GM20431 (cell line): ENCODE measurements around the gene TPM1.
"Not testable (repeated sequence)": the region's sequence is repeated elsewhere in the genome, so short reads cannot be mapped to it uniquely, and the experiment has no call there.

Experiments used
- in situ Hi-C: fragments of 300-500 bp; cut with MseI, MboI; formaldehyde crosslinking; loops from one replicate; pipeline ENCODE4 v1.15.0; 2020; ENCODE audit warnings: low sequenced_read_pairs; ENCODE audit not compliant: unreplicated experiment

The TPM1 gene

DNA sequence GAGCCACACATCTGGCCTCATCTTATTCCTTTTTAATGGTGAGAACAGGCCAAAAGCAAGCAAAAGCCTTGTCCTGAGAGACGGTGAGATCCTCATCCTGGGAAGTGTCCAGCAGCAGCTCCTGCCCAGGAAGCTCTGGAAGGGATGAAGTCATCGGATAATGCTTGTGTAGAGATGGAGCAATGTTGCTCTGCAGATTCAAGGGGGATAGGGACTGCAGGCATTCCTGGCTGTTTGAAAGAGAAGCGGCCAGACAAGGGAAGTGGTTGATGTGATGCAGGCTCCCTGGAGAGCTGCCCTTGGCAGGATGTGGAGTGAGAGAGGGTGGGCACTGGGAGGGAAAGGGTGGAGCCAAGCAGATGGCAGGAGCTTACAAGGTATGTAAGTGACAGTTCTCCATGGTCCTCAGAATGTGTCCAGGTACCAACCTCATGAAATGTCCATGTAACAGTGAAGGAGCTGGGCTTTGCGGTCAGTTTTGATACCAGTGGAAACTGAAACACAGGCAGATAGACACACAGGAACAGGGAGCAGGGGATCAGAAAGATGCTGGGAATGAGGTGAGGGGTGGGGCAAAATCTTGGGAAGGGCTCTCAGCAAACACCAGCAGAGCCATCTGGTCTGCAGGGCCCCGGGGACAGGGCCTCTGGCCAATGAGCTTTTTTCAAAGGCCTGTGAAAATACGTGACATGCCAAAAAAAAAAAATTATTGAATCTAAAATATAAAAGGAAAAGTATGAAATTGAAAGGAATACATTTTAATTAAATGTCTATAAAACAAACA lies 46.9 kb downstream of the TPM1 start:
- in situ Hi-C loops: no loop called here

- in situ Hi-C loops: no loop called here
Measured at GRCh38 chr15:63090472-63090871, 47.9 kb downstream of the TPM1 start.

DNA sequence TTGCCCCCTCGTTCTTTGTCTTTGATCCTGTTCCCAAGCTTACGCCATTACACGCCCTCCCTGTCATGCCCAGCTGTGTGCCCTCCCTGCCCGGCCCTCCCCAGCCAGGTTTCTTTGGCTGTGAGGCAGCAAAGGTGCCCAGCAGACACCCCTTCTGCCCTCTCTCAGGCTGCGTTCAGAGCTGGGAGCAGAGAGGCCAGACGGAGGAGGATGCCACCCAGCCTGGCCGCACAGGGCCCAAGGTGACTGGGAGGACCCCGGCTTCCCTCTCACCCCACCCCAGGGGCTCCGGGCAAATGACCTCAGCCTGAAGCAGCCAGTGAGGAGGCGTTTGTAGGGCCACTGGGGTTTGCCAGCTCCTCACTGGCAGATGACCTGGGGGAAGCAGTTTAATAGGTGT lies 48.3 kb downstream of the TPM1 start:
- in situ Hi-C loops: no loop called here

- in situ Hi-C loops: no loop called here
Measured at GRCh38 chr15:63091679-63092446, 49.3 kb downstream of the TPM1 start.

- in situ Hi-C loops: no loop called here
Measured at GRCh38 chr15:63093486-63094205, 51.1 kb downstream of the TPM1 start.

DNA sequence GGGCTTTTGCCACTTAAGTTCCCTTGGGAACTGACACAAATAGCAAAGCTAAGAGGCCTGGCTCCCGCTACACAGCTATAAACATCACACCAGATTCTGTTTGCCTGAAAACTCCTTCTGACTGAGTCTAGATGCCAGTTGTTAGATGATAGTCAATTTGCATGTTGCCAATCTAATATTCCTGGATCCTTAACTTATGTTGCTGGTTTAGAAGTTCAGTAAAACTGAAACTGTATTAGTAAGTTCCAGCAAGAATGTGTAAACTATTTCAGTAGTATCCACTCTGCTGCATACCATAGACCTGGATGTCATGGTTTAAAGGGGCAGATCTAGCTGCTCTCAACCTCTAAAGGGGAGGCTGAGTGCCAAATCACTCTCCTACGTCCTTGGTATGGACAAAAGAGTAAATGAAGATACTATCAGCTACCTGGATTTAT lies 52.0 kb downstream of the TPM1 start:
- in situ Hi-C loops: no loop called here

GRCh38 chr15:63096178-63096577 lies 53.6 kb downstream of the TPM1 start:
- in situ Hi-C loops: no loop called here

DNA sequence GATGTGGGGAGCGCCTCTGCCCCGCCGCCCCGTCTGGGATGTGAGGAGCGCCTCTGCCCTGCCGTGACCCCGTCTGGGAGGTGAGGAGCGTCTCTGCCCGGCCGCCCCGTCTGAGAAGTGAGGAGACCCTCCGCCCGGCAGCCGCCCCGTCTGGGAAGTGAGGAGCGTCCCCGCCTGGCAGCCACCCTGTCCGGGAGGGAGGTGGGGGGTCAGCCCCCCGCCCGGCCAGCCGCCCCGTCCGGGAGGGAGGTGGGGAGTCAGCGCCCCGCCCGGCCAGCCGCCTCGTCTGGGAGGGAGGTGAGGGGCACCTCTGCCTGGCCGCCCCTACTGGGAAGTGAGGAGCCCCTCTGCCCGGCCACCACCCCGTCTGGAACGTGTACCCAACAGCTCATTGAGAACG lies 56.4 kb downstream of the TPM1 start:
- in situ Hi-C loops: not testable (repeated sequence)

GRCh38 chr15:63099581-63099980 lies 57.0 kb downstream of the TPM1 start:
- in situ Hi-C loops: not testable (repeated sequence)

GRCh38 chr15:63103416-63103815 lies 60.9 kb downstream of the TPM1 start:
- in situ Hi-C loops: no loop called here

GRCh38 chr15:63104727-63105126 lies 62.2 kb downstream of the TPM1 start:
- in situ Hi-C loops: no loop called here

GRCh38 chr15:63105354-63105753 lies 62.8 kb downstream of the TPM1 start:
- in situ Hi-C loops: not testable (repeated sequence)

DNA sequence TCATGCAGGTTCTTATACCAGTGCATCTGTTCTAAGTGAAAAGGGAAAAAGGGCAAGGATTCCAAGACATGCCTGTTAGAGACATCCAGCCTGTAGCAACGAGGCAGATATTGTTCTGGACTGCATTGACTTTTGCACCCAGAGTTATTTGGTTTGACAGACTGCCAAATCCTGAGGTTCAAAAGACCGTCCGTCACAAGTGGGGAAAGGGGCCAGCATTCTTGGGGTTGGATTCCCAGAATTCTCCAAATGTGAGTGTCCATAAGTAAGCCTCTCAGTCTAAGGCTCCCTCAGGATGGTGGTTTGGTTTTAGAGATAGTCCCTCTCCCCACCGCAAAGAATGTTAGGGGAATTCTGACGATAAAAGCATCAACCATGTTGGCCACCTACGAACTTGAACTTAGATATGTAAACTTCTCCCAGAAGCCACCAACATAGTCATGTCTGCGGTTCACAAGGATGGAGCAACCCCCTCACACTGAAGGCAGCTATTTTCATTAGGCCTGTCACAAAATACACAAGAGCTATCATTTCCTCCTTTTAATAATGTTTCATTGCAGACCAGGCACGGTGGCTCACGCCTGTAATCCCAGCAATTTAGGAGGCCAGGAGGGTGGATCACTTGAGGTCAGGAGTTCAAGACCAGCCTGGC lies 65.5 kb downstream of the TPM1 start:
- in situ Hi-C loops: no loop called here

- in situ Hi-C loops: no loop called here
Measured at GRCh38 chr15:63109498-63109897, 67.0 kb downstream of the TPM1 start.

GRCh38 chr15:63109920-63110319 lies 67.4 kb downstream of the TPM1 start:
- in situ Hi-C loops: no loop called here

DNA sequence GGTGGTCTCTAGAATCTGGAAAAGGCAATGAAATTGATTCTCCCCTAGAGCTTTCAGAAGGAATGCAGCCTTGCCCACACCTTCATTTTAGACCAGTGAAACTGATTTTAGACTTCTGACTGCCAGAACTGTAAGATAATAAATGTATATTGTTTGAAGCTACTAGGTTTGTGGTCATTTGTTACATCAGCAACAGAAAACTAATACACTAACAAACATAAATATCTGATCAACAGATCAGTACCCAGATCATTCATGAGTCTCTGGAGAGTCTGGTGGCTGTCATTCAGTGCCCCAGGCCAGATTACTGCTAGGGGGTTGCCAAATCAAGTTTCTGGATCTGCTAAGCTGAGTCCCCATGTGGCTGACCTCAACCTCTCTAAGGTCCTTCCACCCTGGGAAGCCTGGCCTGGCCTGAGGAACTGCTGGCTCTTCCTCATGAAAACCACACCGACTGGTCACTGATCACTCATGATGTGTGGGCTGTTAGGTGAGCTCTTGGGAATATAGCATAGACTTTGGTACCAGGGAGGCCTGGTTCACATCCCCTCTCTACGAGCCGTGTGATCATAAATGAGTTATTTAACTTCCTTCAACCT lies 68.0 kb downstream of the TPM1 start:
- in situ Hi-C loops: no loop called here

- in situ Hi-C loops: no loop called here
Measured at GRCh38 chr15:63111481-63111880, 68.9 kb downstream of the TPM1 start.

DNA sequence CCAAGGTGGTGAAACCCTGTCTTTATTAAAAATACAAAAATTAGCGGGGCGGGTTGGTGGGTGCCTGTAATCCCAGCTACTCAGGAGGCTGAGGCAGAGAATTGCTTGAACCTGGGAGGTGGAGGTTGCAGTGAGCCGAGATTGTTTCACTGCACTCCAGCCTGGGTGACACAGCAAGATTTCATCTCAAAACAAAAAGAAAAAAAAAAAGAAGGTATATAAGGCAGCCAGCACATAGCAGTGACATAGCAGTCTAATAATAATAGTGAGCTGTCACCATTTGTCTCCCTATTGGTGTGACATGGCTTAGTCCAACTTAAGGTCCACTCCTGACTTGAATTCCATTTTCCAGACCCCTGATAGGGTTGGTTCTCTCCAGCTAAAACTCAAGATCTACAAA lies 70.3 kb downstream of the TPM1 start:
- in situ Hi-C loops: no loop called here

DNA sequence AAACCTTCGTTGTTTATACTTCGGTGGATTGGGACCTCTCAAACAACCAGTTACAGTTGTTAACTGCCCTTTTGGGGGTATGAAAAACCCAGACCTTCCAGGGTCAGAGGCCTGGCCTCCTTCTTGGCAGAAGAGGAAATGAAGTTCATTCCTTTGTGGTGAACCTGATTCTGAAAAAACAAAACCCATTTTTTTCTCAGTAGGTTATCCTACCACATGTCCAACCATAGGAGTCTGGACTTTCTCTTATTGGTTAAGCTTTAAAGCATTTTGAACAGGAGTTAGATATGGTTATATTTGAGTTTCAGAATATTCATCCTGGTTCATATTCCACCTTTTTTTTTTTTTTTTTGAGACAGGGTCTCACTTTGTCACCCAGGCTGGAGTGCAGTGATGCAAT lies 71.9 kb downstream of the TPM1 start:
- in situ Hi-C loops: no loop called here
